ENCODE measurements around the gene OSBPL10. TPM values are rescaled to one million over a fixed set of nuclear protein-coding genes. Genes with fewer than 3 reads are reported as not detected.
"Not testable (repeated sequence)": the region's sequence is repeated elsewhere in the genome, so short reads cannot be mapped to it uniquely, and the experiment has no call there.

OSBPL10 gene
- total RNA-seq, 4 donors from 2014 or later, result 7.9 to 25.5 (median 11.8) TPM

- 63 to 75% methylated on average over 5 to 7 of the region's 7 CpGs for WGBS, 2 donors (ENCODE audit: low coverage in 1 of 2)
Measured at GRCh38 chr3:31785286-31785685, 195.8 kb downstream of the OSBPL10 start.

GRCh38 chr3:31783851-31784250, 197.2 kb downstream of the OSBPL10 start:
- not testable (repeated sequence) for H3K4me1 ChIP-seq, H3K36me3 ChIP-seq, ATAC-seq, H3K27ac ChIP-seq, H3K4me3 ChIP-seq, H3K9me3 ChIP-seq, H3K27me3 ChIP-seq
- WGBS, 2 donors (ENCODE audit: low coverage in 1 of 2), result 74 to 75% methylated on average over 1 to 2 of the region's 2 CpGs

More at GRCh38 chr3:31785286-31785685, 195.8 kb downstream of the OSBPL10 start:
- Histone ChIP-seq H3K36me3 (no peaks in the 10 kb centered on the region), H3K4me3 (no peak overlapping the region), H3K27ac (no peak overlapping the region), H3K4me1 (no peaks in the 10 kb centered on the region), H3K9me3 (no peaks in the 10 kb centered on the region), H3K27me3 (no peaks in the 10 kb centered on the region)
- TF ChIP-seq CTCF (IDR thresholded peaks at IDR 0.05), result no peak
- ATAC-seq, result no peak

GRCh38 chr3:31782306-31782705, 198.8 kb downstream of the OSBPL10 start:
- not testable (repeated sequence) for ATAC-seq, H3K27ac ChIP-seq, H3K4me3 ChIP-seq, H3K27me3 ChIP-seq, H3K4me1 ChIP-seq, H3K36me3 ChIP-seq
- peaks cover 0 to 10% (median 0%) of the 10 kb centered on the region in 3 donors for H3K9me3 ChIP-seq
- WGBS, 2 donors (ENCODE audit: low coverage in 1 of 2), result 67 to 85% methylated on average over 1 of the region's 1 CpG

- no peak for TF ChIP-seq POLR2AphosphoS5 (IDR thresholded peaks at IDR 0.05)
- no peak for TF ChIP-seq EP300 (IDR thresholded peaks at IDR 0.05)
- no peak for TF ChIP-seq CTCF (IDR thresholded peaks at IDR 0.05)
- TF ChIP-seq POLR2A (IDR thresholded peaks at IDR 0.05), result no peak
- Histone ChIP-seq H3K9me3 (peaks cover 0 to 10% (median 0%) of the 10 kb centered on the region in 3 donors), H3K4me1 (no peaks in the 10 kb centered on the region), H3K36me3 (no peaks in the 10 kb centered on the region), H3K27ac (no peak overlapping the region), H3K27me3 (no peaks in the 10 kb centered on the region), H3K4me3 (no peak overlapping the region)
- no peak for ATAC-seq
- 38% methylated on average over 1 of the region's 1 CpG; no CpG with 5 or more reads in 1 of the 2 donors for WGBS, 2 donors (ENCODE audit: low coverage in 1 of 2)
Measured at GRCh38 chr3:31779514-31779913, 201.5 kb downstream of the OSBPL10 start.

- no peak for TF ChIP-seq EP300 (IDR thresholded peaks at IDR 0.05)
- TF ChIP-seq POLR2A (IDR thresholded peaks at IDR 0.05), result no peak
- TF ChIP-seq POLR2AphosphoS5 (IDR thresholded peaks at IDR 0.05), result no peak
- TF ChIP-seq CTCF (IDR thresholded peaks at IDR 0.05), result no peak
- Histone ChIP-seq H3K4me1 (no peaks in the 10 kb centered on the region), H3K27ac (no peak overlapping the region), H3K4me3 (no peak overlapping the region), H3K27me3 (no peaks in the 10 kb centered on the region), H3K36me3 (no peaks in the 10 kb centered on the region), H3K9me3 (peaks cover 0 to 10% (median 0%) of the 10 kb centered on the region in 3 donors)
- no peak for ATAC-seq
Measured at GRCh38 chr3:31777887-31778286, 203.2 kb downstream of the OSBPL10 start.

- no peaks in the 10 kb centered on the region for H3K36me3 ChIP-seq
- 100% methylated on average over 1 of the region's 1 CpG for WGBS, 2 donors (ENCODE audit: low coverage in 1 of 2)
Measured at GRCh38 chr3:31777092-31777491, 204.0 kb downstream of the OSBPL10 start.

More at GRCh38 chr3:31777092-31777491, 204.0 kb downstream of the OSBPL10 start:
- no peaks in the 10 kb centered on the region for H3K4me1 ChIP-seq
- TF ChIP-seq CTCF (IDR thresholded peaks at IDR 0.05), result no peak
- no peak overlapping the region for H3K27ac ChIP-seq
- no peak for ATAC-seq
- H3K27me3 ChIP-seq, result no peaks in the 10 kb centered on the region
- H3K9me3 ChIP-seq, result peaks cover 0 to 10% (median 0%) of the 10 kb centered on the region in 3 donors
- no peak overlapping the region for H3K4me3 ChIP-seq
